ENCODE data around the gene CENPM.

Gene CENPM

DNA sequence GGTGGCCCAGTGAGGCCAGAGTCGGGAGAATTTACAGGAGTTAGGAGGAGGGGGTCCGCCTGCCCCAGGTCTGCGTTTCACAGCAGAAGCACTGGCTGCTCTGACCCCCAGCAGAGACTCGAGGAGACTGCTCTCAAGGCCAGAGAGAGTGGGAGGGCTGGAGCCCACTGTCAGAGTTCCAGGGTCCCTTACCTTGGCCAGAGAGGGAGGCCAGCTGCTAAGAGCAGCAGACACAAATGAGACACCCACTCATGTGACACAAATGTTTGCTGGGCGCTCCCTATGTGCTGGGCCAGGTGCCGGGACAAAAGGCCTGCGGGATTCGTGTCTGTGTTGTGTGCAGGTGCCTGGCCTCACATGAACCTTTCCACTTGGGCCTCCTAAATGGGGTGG, 17.5 kb downstream of the CENPM start:
- no peak for DNase-seq

DNA sequence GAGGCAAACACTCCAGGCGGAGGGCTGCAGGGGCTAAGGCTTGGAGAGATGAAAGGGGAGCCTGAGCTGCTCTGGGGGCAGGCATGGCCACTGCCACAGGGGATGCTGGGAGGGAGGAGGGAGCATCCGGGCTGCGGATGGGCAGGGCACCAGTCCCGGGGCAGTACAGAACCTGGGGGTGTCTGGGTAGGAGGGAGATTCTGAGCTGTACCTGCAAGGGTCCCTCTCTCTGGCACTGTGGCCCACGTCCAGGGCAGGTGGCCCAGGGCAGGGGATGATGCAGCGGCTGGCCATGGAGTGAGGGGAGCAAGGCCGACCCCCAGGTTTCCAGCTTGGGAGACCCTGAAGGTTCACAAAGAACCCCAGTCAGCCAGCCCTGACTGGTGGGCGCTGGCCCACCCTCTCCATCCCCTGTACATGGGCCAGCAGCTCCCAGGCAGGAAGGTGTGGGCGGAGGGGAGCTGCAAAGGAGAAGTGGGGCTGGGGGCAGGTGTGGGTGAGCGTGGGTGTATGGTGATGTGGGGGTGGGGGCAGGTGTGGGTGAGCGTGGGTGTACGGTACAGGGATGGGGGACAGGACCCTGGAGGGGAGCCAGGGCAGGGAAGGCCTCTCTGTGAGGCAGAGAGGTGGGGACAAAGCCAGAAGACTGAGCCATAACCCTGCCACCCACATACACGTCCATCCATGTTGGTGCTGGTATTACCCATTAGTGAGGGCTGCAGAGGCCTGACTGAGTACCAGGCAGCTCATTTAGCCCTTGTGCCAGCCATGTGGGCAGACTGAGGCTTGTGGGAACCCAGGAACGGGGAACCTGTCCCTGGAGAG, 18.1 kb downstream of the CENPM start:
- no peak for DNase-seq

DNA sequence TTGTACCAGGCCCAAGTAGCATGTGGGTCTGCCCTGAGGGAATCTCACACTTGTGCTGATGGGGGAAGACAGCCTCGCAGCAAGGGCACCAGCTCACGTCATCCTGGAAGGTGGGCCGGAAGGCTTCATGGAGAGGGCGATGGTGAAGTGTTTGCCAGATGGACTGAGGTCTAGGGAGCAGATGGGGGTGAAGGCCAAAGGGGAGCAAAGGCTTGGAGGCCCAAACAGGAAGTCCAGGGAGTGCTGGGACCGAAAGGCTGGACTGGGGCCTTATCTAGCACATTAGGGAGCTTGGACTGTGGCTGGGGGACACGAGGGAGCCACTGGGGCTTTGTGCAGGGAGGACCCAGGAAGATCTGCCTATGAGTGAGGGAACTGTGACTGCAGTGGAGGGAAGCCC, 19.1 kb downstream of the CENPM start:
- no peak for DNase-seq

DNA sequence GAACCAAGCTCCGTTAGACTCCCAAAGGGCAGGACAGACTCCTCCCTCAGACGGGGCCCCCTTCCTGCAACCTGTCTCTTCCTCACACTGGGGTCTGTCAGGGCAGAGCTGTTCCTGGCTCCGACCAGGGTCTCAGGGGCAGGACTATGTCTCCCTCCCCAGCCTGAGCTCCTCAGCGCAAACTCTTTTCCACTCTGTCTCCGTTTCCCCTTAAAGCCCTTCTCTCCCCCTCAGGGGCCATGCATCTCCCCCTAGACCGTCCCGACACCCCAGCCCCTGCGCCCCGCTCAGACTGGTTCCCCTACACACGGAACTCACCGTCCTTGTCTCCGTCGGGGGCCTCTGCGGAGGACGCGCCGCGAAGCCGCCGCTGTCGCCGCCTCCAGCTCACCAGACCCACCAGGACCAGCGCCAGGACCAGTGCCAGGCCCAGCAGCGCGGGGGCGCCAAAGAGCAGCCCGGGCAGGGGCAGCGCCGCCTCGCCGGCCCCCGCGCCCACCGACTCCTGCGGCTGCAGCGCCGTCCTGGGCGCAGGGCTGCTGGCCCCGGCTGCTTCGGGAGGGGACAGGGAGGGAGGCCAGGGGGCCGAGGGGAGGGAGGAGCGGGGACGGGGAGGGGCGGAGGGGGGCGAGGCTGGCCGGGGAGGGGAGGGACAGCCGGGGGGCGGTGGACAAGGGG, 21.0 kb downstream of the CENPM start:
- DNase-seq: no peak

DNA sequence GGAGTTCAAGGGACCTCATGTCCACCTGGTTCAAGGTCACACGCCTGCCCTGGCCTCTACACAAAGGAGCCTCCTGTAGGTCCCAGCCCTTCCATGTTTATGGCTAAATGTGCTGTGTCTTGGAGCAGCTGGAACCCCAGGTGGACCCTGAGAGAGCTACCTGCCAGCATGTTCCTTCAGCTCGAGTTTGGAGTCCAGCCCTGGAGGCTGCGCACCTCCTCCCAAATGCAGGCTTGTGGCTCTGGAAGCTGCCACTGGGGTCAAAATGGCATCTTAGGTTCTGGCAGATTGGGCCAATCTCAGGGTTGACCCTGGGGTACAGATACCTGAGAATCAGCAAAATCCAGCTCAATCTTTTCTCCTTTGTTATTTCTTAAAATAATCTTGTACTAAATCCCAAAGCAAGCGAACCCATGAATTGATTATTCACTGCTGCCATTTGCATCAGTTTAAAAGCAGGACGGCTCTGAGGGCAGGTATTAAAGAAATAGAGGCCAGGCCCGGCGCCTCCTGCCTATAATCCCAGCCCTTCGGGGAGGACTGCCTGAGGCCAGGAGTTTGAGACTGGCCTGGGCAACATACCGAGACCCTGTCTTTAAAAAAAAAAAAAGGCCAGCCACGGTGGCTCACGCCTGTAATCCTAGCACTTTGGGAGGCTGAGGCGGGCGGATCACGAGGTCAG, 23.2 kb downstream of the CENPM start:
- DNase-seq: no peak

DNA sequence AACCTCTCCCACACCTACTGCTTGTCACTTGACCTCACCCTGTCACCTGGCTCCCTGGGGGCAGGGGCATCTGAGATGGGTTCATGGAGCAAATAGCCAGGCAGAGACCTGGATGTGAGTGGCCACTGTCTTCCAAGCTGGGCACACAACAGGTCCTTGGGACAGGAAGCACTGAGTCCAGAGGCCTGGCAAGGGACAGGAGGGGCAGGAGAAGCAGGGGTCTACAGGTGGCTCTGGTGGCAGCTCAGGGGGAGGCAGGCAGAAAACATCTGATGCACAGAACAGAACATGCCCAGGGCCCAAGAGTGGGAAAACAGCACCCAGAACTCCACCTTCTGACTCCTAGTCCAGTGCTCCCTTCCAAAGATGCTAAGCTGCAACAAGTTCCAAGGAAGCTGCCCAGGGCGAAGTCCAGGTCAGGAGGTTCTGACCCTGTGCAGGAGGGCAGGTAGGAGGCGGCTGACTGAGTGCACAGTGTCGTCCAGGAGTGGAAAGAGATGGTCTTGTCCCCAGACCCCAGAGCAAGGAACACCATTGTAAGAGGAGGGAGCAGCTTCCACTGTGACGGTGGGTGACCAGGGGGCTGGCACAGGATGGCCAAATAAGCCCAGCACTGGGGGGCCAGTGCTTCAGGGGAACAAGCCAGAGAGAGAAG, 23.9 kb downstream of the CENPM start:
- no peak for DNase-seq

DNA sequence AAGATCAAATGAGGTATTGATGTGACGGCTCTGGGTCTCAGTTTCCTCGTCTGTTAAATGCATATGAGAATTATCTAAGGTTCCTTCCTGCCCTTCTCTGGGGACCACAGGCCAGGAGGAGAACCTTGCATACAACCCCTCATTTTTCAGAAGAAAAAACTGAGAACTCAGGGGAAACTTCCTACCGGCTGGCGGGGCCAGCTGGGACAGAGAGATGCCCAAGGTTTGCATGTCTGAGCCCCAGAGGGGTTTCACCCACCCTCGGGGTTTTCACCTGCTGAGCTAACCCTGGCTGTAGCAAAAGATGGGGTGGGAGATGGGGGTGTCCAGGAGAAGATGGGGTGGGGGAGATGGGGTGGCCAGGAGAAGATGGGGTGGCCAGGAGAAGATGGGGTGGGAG, 24.6 kb downstream of the CENPM start:
- no peak for DNase-seq

DNA sequence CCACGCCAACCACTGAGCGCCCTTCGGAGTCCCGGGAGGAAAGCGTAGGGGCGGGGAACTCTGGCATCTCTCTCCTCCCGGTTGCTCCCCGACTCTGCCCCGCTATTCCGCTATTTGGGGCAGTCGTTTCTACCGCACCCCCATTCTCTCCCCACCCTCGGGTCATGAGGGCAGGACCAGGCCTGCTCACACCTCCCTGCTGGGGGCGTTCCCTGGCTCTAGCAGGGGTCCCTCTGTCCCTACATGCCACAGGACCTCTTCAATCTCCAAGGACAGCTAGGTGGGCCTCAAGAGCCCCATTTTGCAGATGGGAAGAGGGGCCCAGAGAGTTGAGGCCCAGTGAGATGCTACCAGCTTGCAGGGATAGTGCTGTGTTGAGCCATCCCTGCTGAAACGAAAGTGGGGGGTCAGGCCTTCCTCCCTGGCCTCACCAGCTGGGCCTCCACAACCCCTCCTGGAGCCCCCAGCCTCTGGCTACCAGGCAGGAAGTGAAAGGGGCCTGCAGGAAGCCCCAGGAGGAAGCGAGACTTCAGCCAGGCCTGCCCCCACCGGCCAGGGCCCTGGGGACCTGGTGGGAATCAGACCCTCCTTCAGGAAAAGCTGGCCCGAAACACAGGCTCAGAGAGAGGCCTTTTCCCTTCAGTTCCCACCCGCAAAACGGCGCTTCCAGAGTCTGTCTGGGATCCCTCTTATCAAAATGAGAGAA, 26.5 kb downstream of the CENPM start:
- DNase-seq: no peak

DNA sequence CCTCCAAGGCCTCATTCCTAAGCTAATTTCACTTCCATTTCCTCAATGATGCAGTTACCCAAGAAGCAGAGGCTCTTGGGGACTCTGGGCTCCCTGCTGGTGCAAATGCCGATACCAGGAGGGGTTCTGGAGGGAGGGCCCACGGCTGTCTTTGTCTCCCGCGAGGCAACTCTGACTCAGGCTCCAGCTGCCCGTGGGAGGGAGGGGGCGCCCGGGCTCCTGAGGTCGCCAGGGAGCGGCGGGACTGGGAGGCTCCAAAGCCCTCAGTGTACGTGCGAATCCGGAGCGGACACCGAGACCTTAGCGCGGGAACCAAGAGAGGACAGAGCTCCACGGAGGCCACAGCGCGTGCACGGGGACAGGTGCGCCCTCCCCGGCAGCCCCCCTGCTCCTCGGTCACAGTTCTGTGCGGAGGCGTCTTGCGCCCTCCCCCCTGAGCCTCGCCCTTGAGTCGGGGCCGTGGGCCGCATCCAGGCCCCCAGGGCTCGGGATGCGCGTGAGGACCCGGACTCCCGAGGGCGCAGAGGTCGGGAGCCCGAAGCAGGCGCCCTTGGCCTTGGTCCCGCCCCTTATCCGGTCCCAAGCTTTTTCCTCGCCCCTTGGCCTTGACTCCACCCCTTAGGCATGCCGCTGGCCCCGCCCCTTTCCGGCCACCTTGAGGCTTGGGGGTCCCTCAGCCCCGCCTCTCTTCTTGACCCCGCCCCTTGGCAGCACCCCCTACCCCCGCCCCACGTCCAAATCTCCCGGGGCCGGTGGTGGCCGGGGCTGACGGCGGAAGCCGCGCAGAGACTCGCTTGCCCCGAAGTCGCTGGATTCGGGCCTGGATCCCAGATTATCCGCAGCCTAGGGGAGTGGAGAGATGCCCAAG, 27.4 kb downstream of the CENPM start:
- no peak for DNase-seq

DNA sequence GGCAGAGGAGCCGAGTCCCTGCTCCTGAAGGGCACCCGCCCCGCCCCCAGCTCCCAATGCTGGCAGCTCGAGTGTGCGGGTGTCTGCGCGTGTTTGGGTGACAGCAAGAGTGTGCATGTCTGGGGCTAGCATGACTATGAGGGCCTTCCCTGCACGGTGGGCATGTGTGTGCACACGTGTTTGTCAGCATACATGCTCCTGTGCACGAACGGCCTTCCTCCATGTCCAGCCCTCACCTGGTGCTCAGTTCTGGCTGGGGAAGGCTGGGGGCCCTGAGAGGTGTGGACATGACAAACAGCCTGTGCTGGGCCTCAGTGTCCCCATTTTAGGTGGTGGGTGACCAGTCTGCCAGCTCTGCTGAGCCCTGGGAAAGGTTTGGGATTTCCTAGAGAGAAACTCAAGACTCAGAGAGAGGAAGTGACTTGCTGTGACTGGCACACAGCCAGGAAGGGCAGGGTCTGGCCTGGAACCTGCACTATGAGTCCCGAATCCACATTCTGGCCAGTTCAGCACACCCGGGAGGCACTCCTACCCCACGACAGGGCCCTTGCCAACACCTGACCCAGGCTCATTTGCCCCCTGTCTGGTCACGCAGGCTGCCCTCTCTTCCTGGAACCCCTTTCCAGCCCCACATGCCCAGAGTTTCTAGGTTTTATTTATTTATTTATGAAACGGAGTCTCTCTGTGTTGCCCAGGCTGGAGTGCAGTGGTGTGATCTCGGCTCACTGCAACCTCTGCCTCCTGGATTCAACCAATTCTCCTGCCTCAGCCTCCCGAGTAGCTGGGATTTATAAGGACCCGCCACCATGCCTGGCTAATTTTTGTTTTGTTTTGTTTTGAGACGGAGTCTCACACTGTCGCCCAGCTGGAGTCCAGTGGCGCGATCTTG, 28.8 kb downstream of the CENPM start:
- DNase-seq: peak; percentile 13

DNA sequence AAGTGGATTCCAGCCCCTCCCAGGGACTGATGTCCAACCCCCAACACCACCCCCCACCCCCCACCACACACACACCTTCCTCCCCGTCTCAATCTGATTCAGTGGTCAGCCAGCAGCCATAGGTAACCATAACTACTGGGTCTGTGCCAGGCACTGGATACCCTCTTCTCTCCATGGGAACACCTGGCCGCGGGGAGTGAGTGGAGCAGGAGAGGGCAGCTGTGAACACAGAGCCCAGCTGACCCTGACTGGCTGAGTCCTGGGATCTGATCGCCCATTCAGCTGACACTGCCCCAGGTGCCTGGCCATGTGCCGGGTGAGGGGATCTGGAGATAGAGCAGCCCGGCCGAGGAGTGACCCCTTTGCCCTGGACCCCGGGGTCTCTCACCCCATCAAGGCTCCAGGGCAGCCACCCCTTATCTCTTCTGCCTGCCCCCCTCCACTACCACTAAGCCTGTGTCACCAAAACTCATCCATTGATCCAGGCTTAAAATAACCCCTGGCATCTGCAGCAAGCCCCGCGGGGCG, 29.5 kb downstream of the CENPM start:
- no peak for DNase-seq

DNA sequence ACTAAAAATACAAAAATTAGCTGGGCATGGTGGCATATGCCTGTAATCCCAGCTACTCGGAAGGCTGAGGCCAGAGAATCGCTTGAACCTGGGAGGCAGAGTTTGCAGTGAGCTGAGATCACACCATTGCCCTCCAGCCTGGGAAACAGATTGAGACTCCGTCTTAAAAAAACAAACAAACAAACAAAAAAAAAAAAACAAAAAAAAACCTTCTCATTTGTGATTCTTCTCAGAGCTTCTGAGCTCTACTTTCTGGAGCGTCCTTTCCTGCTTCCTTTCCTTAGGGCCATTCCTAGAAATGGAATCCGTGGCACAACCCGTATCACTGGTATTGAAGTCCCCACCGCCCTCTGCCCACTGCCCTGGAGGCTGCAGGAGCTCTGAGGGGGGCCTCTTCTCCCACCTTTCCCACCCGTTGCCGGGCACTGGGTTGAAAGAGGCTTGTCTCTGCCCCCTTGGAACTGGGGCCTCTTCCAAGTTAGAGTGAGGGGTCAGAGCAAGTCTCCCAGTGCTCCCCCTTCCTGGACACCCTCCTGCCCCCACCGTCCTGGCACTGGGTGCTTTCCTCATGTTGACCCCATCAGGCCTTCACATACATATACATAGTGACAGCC, 30.1 kb downstream of the CENPM start:
- no peak for DNase-seq

DNA sequence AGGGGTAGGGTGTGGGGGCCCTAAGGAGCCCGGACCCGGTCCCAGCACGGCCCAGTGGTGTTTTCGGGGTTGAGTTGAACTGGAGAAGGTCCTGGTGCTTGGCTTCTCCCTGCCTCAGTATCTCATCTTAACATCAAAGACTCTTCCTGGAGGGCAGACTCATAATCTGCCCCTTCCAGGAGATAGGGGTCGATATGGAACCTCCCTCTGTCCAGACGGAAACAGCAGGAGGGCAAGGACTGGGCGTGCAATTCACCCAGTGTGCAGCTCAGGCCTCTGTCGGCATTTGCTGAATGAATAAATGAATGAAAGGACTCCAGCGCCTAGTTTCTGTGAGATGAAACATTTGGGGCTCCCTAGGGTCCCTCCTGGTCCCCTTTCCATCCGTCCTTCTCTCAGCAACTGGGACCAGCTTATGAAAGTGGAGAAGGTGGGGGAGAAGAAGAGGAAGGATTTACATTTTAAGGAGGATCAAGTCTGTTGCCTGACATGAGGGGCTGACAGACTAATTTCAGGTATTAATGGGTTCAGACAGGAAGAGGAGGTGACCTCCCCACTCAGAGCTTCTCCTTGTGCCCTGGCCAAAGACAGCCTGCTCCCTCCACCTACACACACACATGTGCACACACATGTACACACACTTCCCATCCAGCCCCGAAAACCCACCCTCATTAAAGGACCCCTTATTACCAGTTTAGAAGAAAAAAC, 31.0 kb downstream of the CENPM start:
- no peak for DNase-seq

DNA sequence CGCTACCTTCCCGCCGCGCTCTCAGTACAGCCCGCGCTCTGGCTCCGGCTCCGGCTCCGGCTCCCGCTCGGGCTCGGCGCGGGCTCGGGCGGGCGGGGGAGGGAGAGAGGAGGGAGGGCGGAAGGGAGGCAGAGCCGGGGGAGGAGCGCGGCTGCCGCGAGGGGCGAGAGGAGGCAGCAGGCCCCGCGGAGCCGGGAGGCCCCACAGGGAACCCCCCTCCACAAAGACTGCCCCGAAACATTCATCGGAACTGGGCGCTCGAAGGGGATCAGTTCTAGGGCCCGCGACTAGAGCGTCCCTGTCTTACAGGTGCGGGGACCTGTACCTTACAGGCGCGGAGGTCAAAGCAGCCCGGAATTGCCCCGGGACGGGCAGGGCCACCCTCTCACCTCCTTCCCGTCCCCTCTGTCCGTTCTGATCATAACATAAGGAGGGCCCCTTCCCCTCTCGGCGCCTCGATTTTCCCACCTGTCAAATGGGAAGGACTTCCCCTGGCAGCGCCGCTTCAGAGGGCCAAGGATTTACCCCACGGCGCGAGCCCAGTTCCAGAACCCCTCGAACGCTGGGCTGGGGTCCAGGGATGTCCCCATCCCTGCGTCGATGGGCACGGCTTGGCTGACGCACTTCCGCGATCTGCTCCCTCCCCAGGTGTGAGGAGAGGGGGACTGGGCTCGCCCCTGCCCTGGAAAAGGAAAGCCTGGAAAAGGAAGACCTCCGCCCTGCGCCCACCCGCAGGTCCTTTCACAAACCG, 31.7 kb downstream of the CENPM start, which contains the start of gene SHISA8:
Gene SHISA8, minus strand, starts transcription at position 40 of the 751 bp plus-strand sequence. CDS start 407 bp downstream, outside the sequence.
- DNase-seq: no peak

DNA sequence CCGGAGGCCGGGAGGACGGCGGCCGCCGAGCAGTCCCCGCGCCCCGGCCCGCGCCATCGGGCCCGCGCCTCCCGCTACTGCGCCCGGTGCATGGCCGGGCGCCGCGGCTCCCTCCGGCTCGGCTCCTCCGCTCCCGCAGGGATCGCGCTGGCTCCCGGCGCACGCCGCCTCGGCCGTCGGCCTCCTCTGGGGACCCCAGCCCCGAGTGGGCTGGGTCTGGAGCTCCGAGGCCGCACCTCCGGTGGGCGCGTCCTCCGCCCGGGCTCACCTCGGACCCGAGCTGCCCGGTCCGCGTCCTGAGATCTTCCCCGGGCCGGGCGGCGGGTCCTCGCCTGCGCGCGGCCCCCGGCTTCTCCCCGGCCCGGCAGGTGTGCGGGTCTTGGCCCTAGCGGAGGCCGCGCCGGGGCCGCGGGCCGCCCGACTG, 32.3 kb downstream of the CENPM start:
- DNase-seq: no peak

DNA sequence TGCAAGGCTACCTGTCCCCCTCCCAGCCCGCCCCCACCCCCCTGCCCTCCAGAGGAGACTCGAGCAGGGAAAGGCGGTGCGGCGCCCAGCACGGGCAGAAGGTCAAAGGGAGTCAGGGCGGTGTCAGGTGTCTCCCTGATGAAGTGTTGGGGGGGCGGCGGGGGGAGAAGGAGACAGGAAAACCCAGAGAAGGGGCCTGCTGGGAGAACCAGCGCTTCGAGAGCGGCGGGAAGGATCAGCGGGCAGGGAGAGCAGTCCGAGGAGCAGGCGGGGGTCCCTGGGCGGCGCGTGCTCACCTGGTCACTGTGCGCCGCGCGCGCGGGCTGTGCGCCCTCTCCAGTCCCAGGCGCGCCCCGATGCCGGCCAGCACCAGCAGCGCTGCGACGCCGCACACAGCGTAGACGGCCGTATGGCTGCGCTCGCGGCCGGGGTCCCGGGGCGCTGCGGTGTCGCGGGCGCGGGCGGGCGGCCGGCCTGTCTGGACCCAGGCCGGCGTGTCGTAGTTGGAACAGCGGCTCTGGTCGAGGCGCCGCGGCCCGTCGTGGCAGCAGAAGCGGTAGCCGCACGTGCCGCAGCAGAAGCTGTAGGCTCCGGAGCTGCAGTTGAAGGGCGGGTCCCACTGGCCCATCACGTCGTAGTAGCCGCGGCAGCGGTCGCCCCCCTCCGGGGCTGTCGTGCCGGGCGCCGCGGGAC, 33.0 kb downstream of the CENPM start:
- DNase-seq: no peak

DNA sequence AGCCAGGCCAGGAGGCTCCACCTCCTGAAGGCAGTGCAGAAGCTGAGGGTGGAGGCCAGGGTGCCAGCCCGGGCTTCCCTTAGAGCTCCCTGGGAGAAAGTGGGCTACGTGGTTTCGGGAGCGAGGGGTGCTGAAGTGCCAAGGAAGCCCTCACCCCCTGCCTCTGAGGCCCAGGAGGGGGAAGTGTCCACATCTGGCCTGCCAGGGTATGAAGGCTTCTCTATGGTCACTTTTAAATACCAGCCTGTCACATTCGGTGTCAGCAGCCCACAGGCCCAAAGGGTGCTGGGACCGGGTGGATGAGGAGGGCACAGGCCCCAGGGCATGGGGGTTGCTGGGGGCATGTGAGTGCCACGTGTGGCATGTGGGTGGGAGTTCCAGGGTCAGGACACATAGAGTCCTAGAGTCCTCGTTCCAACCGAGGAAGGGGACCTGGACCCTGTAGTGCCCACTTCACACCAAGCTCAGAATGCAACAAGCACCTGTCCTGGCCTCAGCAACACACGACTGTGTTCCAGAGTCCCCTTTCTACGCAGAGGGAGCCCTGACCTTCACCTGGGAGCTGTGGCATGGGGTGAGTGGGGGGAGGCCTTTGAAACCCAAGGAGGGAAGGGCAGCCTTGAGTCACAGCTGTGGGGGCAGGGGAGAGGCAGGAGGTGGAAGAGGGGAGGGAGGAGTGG, 33.8 kb downstream of the CENPM start:
- DNase-seq: no peak

Data from HCEC 1CT (cell line).